Kidney tubule cell (primary cell): ENCODE measurements around the gene RTN1.

Experiments
- DNase-seq: peaks from one replicate; pipeline ENCODE4 v3.0.0-alpha.2; 2018; ENCODE audit warnings: low spot score

The RTN1 gene

GRCh38 chr14:59870277-59871165, at the start of gene RTN1:
Gene RTN1, minus strand, starts transcription at chr14:59870776. Its CDS starts 146 bp downstream, at chr14:59870630.
- DNase-seq = peak; percentile 61

- no peak for DNase-seq
These were observed 49.8 kb upstream of the RTN1 start for GRCh38 chr14:59920378-59920683.

- peak; percentile 27 for DNase-seq
These were observed 49.2 kb upstream of the RTN1 start, which contains the start of gene LRRC9 for GRCh38 chr14:59919570-59920377. Gene LRRC9, plus strand, starts transcription at chr14:59920144.

GRCh38 chr14:59918824-59919569, 48.4 kb upstream of the RTN1 start:
- DNase-seq = peak; percentile 32

GRCh38 chr14:59913187-59913586, 42.6 kb upstream of the RTN1 start:
- no peak for DNase-seq

- DNase-seq = no peak
These were observed 41.9 kb upstream of the RTN1 start for GRCh38 chr14:59912443-59912842.

- peak; percentile 85 for DNase-seq
These were observed 34.6 kb upstream of the RTN1 start for GRCh38 chr14:59905188-59905587.

GRCh38 chr14:59904184-59904583, 33.6 kb upstream of the RTN1 start:
- no peak for DNase-seq

- DNase-seq = no peak
These were observed 30.0 kb upstream of the RTN1 start for GRCh38 chr14:59900556-59900955.

- peak; percentile 45 for DNase-seq
These were observed 27.3 kb upstream of the RTN1 start for GRCh38 chr14:59897757-59898383.

GRCh38 chr14:59895721-59896120, 25.1 kb upstream of the RTN1 start:
- no peak for DNase-seq

- no peak for DNase-seq
These were observed 20.1 kb upstream of the RTN1 start for GRCh38 chr14:59890676-59891075.

- no peak for DNase-seq
These were observed 12.4 kb upstream of the RTN1 start for GRCh38 chr14:59882957-59883356.

- no peak for DNase-seq
These were observed 555 bp upstream of the RTN1 start for GRCh38 chr14:59871166-59871495.

- no peak for DNase-seq
These were observed 958 bp downstream of the RTN1 start for GRCh38 chr14:59869381-59870255.

- DNase-seq = no peak
These were observed 2.6 kb downstream of the RTN1 start for GRCh38 chr14:59868021-59868420.

- no peak for DNase-seq
These were observed 6.6 kb downstream of the RTN1 start for GRCh38 chr14:59863806-59864525.

GRCh38 chr14:59857328-59857727, 13.2 kb downstream of the RTN1 start:
- no peak for DNase-seq

GRCh38 chr14:59852350-59852749, 18.2 kb downstream of the RTN1 start:
- DNase-seq = no peak

GRCh38 chr14:59850458-59850857, 20.1 kb downstream of the RTN1 start:
- DNase-seq = no peak
